ENCODE results near the gene POLRMT. TPM values are rescaled to one million over a fixed set of nuclear protein-coding genes. Genes with fewer than 3 reads are reported as not detected.

Gene POLRMT
- total RNA-seq, 2 donors from 2014 or later, result 34.7 to 106 TPM

DNA sequence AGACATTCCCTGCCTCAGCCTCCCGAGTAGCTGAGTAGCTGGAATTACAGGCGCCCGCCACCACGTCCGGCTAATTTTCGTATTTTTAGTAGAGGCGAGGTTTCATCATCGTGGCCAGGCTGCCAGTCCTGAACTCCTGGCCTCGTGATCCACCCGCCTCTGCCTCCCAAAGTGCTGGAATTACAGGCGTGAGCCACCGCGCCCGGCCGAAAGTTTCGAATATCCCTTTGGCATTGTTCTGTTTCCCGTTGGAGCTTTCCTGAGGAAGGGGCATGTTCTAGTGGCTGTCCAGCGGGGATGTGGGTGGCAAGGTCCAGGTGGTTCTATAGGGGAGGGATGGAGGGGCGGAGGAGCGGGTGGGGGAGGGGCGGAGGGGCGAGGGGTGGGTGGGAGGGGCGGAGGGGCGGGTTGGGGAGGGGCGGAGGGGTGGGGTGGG lies 63.1 kb downstream of the POLRMT start:
- peaks cover 11% of the 10 kb centered on the region for H3K4me1 ChIP-seq (replicated peaks)
- H3K9me3 ChIP-seq, result no peaks in the 10 kb centered on the region
- no peak overlapping the region for H3K4me3 ChIP-seq
- no peaks in the 10 kb centered on the region for H3K27me3 ChIP-seq (replicated peaks; ENCODE audit: insufficient read depth)
- TF ChIP-seq, protein P1, sequence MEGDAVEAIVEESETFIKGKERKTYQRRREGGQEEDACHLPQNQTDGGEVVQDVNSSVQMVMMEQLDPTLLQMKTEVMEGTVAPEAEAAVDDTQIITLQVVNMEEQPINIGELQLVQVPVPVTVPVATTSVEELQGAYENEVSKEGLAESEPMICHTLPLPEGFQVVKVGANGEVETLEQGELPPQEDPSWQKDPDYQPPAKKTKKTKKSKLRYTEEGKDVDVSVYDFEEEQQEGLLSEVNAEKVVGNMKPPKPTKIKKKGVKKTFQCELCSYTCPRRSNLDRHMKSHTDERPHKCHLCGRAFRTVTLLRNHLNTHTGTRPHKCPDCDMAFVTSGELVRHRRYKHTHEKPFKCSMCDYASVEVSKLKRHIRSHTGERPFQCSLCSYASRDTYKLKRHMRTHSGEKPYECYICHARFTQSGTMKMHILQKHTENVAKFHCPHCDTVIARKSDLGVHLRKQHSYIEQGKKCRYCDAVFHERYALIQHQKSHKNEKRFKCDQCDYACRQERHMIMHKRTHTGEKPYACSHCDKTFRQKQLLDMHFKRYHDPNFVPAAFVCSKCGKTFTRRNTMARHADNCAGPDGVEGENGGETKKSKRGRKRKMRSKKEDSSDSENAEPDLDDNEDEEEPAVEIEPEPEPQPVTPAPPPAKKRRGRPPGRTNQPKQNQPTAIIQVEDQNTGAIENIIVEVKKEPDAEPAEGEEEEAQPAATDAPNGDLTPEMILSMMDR (IDR thresholded peaks at IDR 0.05), result no peak
- TF ChIP-seq POLR2A (IDR thresholded peaks at IDR 0.05) (no peak), POLR2AphosphoS5 (IDR thresholded peaks at IDR 0.05) (no peak)
- H3K27ac ChIP-seq, result no peak overlapping the region
- H3K36me3 ChIP-seq, result no peaks in the 10 kb centered on the region
- WGBS, result 85% methylated on average over 18 of the region's 25 CpGs
- no peak for DNase-seq (ENCODE audit: low spot score)
- intact Hi-C loops (cut with DNase I), result loop anchor here (5.0 kb wide), 1 partner anchor 38 kb away; the partner anchor contains the start of gene CDC34

DNA sequence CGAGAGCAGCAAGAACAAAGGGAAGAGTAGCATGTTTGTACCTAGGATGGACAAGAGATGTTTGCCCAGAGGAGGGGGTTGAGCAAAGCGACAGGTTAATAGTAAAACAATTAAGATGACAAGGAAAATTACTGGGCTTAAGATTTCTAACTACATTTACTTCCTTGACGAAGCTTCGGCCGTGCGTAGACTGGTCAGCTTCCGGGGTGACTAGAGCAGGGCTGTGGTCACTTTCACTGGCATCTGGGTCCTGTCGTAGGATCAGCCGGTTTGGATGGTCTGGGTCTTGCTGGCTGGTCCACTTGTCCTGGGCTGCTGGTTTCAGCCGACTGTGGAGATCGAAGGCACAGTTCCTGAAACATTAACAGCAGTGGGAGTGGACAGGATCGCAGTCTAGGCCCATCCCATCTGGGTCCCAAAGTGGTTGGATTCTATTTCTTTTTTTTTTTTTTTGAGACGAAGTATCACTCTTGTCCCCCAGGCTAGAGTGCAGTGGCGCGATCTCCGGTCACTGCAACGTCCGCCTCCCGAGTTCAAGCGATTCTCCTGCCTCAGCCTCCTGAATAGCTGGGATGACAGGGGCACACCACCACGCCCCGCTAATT lies 65.9 kb downstream of the POLRMT start:
- peak overlapping the region in 1 of 2 donors; percentile 37 for H3K27ac ChIP-seq
- H3K4me1 ChIP-seq (replicated peaks), result no peaks in the 10 kb centered on the region
- no peaks in the 10 kb centered on the region for H3K9me3 ChIP-seq
- intact Hi-C loops (cut with DNase I), result no loop called here
- H3K27me3 ChIP-seq (replicated peaks; ENCODE audit: insufficient read depth), result no peaks in the 10 kb centered on the region
- no peak overlapping the region for H3K4me3 ChIP-seq
- TF ChIP-seq, protein P1 (IDR thresholded peaks at IDR 0.05), result no peak
- TF ChIP-seq POLR2AphosphoS5 (IDR thresholded peaks at IDR 0.05) (no peak), POLR2A (IDR thresholded peaks at IDR 0.05) (no peak)
- no peak for DNase-seq (ENCODE audit: low spot score)
- H3K36me3 ChIP-seq, result no peaks in the 10 kb centered on the region
- WGBS, result 87% methylated on average over 22 of the region's 22 CpGs

Other genes starting within 250 kb of the POLRMT start
- gene C2CD4C, start 224.4 kb downstream of the POLRMT start, total RNA-seq, result 1 to 10 TPM in 1 of 2 donors, under 1 TPM in 1; 0.59 to 3.1 TPM
- gene SHC2, start 172.5 kb downstream of the POLRMT start, total RNA-seq, result 10 to 100 TPM; 52.2 to 83.4 TPM
- gene MADCAM1, start 137.1 kb downstream of the POLRMT start, total RNA-seq, result under 1 TPM; 0.80 to 0.91 TPM
- 10 to 100 TPM; 90.0 to 94.9 TPM for gene TPGS1, start 126.0 kb downstream of the POLRMT start, total RNA-seq
- 100 to 1,000 TPM in 1 of 2 donors, 10 to 100 TPM in 1; 93.4 to 159 TPM for gene CDC34, start 101.8 kb downstream of the POLRMT start, total RNA-seq
- gene GZMM, start 89.5 kb downstream of the POLRMT start, total RNA-seq, result under 1 TPM in 1 of 2 donors, not detected in 1; 0.68 TPM
- 1,000 to 10,000 TPM in 1 of 2 donors, 100 to 1,000 TPM in 1; 557 to 1,261 TPM for gene BSG, start 60.9 kb downstream of the POLRMT start, total RNA-seq
- 1 to 10 TPM in 1 of 2 donors, under 1 TPM in 1; 0.14 to 8.5 TPM for gene HCN2, start 43.7 kb downstream of the POLRMT start, total RNA-seq
- 1 to 10 TPM in 1 of 2 donors, not detected in 1; 4.4 TPM for gene FGF22, start 6.3 kb upstream of the POLRMT start, total RNA-seq
- gene RNF126, start 29.7 kb upstream of the POLRMT start, total RNA-seq, result 100 to 1,000 TPM in 1 of 2 donors, 10 to 100 TPM in 1; 70.7 to 109 TPM
- gene FSTL3, start 42.9 kb upstream of the POLRMT start, total RNA-seq, result 100 to 1,000 TPM in 1 of 2 donors, 10 to 100 TPM in 1; 69.3 to 241 TPM
- 1 to 10 TPM in 1 of 2 donors, not detected in 1; 1.7 TPM for gene PRSS57, start 61.9 kb upstream of the POLRMT start, total RNA-seq
- gene PALM, start 75.4 kb upstream of the POLRMT start, total RNA-seq, result 10 to 100 TPM; 40.9 to 58.7 TPM
- 1 to 10 TPM; 7.3 to 9.3 TPM for gene MISP, start 117.6 kb upstream of the POLRMT start, total RNA-seq
- gene PTBP1, start 163.9 kb upstream of the POLRMT start, total RNA-seq, result 100 to 1,000 TPM; 153 to 222 TPM
- 10 to 100 TPM in 1 of 2 donors, under 1 TPM in 1; 0.27 to 20.3 TPM for gene PLPPR3, start 188.4 kb upstream of the POLRMT start, total RNA-seq
- 1 to 10 TPM in 1 of 2 donors, not detected in 1; 6.9 TPM for gene AZU1, start 194.3 kb upstream of the POLRMT start, total RNA-seq
- 1 to 10 TPM in 1 of 2 donors, not detected in 1; 2.6 TPM for gene PRTN3, start 207.5 kb upstream of the POLRMT start, total RNA-seq
- gene ELANE, start 218.8 kb upstream of the POLRMT start, total RNA-seq, result 1 to 10 TPM in 1 of 2 donors, not detected in 1; 1.4 TPM
- 100 to 1,000 TPM in 1 of 2 donors, 10 to 100 TPM in 1; 92.2 to 167 TPM for gene CFD, start 226.1 kb upstream of the POLRMT start, total RNA-seq

Data from prostate gland (tissue), 2 donors.